DMS153 treated with DMSO at 0.1 percent for 48 hours (cell line): ENCODE data around the gene MAB21L3.
A peak's percentile ranks its signal among the peaks of the same experiment; 100 is the strongest.
"Not testable (repeated sequence)": the region's sequence is repeated elsewhere in the genome, so short reads cannot be mapped to it uniquely, and the experiment has no call there.

Experiments used
- DNase-seq: peaks from one replicate; lab custom pipeline; 2025; ENCODE audit not compliant: unreplicated experiment; lab: John Stamatoyannopoulos, UW

Gene MAB21L3

GRCh38 chr1:116133696-116134475 lies 22.7 kb downstream of the MAB21L3 start:
- no peak for DNase-seq

DNA sequence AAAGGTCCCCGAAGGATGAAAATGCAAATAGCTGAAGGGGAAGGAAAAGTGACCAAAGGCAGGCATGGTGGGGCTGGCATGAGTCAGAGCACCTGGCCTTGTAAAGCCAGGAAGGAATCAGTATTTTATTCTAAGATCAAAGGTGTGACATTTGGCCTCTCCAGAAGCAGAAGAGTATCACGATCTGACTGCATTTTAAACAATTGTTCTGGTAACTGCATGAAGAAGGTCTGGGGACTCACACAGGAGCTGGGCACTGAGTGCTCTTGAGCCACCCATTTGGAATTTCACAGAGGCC lies 23.2 kb downstream of the MAB21L3 start:
- no peak for DNase-seq

- DNase-seq: no peak
Observed at GRCh38 chr1:116138277-116138792, 27.1 kb downstream of the MAB21L3 start.

GRCh38 chr1:116139592-116140134 lies 28.5 kb downstream of the MAB21L3 start:
- no peak for DNase-seq

GRCh38 chr1:116144151-116144550 lies 33.0 kb downstream of the MAB21L3 start:
- no peak for DNase-seq

DNA sequence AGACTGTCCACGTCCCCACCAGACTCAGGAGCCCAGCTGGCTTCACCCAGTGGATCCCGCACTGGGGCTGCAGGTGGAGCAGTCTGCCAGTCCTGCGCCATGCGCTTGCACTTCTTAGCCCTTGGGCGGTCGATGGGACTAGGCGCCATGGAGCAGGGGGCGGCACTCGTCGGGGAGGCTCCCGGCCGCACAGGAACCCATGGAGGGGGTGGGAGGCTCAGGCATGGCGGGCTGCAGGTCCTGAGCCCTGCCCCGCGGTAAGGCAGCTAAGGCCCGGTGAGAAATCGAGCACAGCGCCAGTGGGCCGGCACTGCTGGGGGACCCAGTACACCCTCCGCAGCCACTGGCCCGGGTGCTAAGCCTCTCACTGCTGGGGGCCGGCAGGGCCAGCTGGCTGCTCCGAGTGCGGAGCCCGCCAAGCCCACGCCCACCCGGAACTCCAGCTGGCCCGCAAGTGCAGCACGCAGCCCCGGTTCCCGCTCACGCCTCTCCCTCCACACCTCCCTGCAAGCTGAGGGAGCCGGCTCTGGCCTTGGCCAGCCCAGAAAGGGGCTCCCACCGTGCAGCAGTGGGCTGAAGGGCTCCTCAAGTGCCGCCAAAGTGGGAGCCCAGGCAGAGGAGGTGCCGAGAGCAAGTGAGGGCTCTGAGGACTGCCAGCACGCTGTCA lies 35.4 kb downstream of the MAB21L3 start:
- not testable (repeated sequence) for DNase-seq

- no peak for DNase-seq
Observed at GRCh38 chr1:116147114-116147510, 35.9 kb downstream of the MAB21L3 start.

- DNase-seq: no peak
Observed at GRCh38 chr1:116147972-116148371, 36.8 kb downstream of the MAB21L3 start.

GRCh38 chr1:116148967-116149366 lies 37.8 kb downstream of the MAB21L3 start:
- no peak for DNase-seq

- DNase-seq: no peak
Observed at GRCh38 chr1:116150368-116150767, 39.2 kb downstream of the MAB21L3 start.

DNA sequence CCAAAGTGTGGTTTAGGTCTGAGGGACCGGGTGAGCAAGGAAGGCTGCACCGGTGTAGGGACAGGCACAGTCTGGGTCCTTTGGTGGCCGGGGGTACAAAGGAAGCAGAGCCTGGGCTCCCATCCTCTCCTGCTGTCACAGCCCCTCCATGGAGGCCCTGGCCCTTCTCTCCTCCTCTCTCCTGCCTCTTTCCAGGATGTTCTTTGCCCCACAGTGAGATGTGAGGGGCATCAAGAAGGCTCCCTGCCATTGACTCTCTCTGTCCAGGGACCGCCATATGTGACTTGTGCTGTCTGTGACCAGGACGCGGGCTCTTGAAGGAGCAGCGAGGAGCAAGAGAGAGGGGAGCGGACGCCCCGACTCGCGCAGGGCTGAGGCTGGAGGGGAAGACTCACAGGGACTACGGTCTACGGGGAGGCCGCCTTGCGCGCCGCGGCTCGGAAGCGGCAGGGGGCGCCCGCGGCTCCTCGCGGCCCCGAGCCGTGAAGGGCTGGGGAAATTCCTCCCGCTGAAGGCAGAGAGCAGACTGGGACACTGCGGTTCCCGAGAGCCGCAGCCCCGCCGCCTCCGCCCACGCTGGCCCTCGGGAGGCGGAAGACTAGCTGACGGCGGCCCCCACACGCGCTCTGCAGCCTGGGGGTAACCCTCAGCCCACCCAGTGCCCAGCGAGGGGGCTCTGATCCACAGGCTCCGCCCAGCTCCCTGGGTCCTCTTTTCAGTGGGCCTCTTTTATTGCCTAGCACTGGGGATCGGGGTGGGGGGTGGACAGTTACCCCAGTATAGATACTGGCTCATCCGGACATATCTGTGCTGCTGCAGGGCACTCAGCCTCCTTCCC lies 40.8 kb downstream of the MAB21L3 start:
- peak; percentile 54 for DNase-seq

GRCh38 chr1:116152577-116152943 lies 41.4 kb downstream of the MAB21L3 start:
- DNase-seq: no peak

DNA sequence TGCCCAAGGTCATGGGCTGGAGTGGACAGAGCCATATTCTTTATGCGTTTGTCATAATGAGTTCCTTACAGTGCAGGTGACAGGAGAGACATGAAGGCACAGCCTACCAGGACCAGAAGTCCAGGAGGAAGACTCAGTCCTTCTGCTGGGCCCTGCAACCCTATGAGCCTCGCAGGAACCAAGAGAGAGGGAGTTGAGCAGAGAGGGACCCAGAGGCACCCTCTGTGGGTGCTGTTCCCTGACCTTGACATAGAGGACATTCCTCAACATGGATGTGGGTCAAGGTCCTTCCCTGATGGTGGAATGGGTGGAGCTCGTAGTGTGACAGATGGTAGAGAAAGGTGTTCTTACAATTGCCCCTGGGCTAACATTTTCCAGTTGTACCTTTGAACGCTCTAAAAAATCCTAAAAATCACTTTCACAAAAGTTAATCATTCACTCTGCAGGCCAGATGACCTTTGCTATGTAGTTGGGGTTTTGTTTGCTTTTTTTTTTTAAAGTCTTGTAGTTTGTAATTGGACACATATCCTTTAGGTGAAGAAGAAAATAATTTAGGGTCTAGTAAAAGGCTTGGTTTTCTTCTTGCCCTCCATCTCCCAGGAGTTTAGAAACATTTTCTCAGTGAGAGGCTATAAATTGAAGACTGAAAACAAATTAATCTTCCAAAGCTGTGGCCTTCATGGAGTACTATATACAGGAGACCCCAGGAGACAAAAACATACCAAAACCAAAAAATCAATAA lies 41.9 kb downstream of the MAB21L3 start:
- DNase-seq: no peak

DNA sequence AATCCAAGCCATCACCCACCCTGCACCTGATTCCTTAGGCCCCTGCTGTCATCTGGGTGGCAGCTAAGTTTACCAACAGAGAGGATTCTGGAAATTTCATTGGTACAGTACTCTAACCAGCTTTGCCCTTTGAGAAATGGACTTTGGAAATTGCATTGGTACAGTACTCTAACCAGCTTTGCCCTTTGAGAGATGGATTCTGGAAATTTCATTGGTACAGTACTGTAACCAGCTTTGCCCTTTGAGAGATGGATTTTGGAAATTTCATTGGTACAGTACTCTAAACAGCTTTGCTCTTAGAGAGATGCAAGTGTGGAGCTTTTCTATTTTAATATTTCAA lies 42.5 kb downstream of the MAB21L3 start:
- no peak for DNase-seq

DNA sequence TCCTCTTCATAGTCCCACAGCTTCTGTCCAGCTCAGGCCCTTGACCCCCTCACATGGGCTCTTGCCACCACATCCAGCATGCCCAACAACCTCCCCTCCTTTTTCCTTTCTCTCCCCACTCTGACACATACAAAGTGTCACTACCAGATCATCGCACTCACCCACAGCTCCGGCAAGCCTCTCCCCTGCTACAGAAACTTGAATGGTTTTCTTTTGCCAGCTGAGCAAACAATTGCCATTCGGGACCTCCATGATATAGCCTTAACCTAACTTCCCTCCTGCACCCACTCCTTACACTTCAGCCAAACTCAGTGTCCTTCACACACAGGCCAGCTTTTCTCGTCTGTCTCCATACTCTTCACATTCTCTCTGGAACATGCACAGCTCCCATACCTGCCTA lies 43.3 kb downstream of the MAB21L3 start:
- DNase-seq: no peak

DNA sequence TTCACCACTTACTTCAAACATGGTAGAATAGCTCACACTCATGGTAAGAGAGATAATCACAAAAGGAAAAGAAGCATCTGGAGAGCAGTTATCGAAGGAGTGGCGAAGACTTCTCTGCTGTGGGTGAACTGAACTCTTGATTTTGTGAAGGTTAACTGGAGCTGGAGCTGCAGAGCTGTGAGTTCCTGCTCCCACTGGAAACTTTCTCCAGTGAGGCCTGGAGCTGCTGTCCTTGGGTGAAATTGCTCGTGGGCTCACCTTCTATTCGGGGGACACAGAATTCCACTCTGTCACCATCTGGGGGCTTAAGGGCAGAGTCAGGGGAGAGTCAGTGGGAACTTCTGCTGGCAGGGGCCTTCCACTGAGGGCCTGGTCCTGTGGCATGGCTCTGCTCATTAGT lies 45.9 kb downstream of the MAB21L3 start:
- DNase-seq: no peak

DNA sequence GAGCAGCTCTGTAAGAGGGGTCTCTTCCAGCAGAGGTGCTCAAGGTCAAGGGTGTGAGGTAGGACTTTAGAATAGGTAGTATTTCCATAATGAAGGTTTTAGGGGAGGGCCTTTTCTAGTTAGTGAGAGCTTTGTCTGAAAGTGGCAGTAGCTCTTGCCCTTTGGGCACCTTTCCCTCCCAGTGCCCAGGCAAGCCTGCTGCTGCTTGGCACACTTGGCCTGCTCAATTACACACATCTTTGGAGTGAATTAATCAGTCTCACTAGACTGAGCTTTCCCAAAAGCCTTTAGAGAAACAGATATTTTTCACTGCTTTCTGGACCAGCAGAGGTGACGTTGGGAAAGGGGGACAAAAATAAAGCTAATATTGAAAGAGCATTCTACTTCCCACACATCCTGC lies 48.0 kb downstream of the MAB21L3 start:
- DNase-seq: no peak

- DNase-seq: no peak
Observed at GRCh38 chr1:116159611-116160010, 48.4 kb downstream of the MAB21L3 start.

DNA sequence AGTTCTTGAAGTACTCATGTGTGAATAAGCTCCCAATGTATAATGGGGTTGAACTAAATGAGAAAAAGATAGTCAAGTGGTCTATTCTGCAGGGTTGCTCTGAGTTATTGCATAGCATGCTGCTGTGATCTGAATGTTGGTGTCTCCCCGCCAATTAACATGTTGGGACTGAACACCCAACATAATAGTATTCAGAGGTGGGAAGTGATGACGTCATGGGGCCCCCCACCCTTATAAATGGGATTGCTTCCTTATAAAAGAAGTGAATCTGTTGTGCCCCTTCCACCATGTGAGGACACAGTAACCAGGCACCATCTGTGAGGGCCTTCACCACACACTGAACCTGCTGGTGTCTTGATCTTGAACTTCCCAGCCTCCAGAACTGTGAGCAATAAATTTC lies 50.2 kb downstream of the MAB21L3 start:
- no peak for DNase-seq

DNA sequence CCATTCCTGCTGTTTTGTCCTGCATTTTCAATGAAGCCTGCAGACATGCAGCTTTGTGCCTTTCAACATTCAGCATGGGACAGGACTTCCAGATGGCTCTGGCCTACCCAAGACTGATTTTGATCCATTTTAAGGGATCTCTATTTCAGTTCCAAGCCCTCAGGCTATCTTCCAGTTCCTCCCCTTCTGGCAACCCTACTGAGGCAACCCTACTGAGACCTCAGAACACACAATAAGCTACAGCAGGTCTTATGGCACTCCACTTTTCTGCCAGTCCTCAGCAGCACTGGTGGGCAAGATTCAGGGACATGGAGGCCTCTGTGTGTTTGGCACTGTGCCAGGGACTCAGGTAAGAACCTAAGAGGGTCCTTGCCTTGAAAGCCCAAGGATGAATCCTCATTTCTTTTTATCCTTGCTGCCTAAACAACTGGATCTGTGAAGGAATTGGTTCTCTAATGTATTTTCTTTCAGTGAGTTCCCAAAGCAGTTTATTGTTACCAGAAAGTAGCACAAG lies 50.7 kb downstream of the MAB21L3 start:
- no peak for DNase-seq

DNA sequence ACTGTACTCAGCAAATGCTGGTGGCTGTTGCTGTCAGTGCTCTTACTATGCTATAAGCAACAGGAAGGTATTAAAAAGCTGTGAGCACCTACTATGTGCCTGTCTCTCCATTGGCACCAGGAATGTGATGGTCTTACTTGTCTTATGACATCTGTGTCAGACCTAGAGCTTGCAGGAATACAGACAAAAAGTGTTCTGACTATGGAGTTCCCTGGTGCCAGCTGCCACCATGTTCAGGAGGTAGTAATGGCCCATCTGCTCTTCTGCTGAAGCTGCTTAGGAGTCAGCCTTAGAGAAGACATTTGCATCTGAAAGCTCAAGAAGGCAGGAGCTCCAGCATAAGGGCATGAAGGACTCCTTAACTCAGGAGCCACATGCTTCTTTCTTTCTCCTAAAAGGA lies 52.3 kb downstream of the MAB21L3 start:
- DNase-seq: no peak
